Measurements from ENCODE around the gene ZFP36L2. TPM values are rescaled to one million over a fixed set of nuclear protein-coding genes. Genes with fewer than 3 reads are reported as not detected.

Gene ZFP36L2
- total RNA-seq, 2 donors from 2014 or later: 43.2 to 47.3 TPM

DNA sequence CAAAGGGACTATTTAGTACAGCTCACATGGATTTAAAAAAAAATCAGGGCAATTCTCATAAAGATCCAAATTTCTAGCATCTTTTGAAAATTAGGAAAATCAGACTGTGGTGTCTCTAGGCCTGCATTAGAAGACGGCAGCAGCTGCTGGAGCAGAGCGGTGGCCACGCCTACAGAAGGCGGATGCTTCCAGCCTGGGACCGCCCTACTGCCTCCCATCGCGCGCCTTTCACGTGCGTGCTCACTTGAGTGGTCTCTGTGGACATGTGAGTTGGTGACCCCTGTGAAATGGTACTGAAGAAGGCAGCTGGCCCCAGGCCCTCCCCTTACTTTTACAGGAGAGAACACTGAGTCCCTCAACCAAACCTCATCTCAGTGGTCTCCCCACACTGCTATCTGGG, 15.2 kb upstream of the ZFP36L2 start:
- H3K27me3 ChIP-seq: no peaks in the 10 kb centered on the region
- H3K27ac ChIP-seq: no peak overlapping the region
- H3K36me3 ChIP-seq: no peaks in the 10 kb centered on the region
- DNase-seq (ENCODE audit: low spot score): no peak
- H3K4me1 ChIP-seq: no peaks in the 10 kb centered on the region
- TF ChIP-seq, protein P1, sequence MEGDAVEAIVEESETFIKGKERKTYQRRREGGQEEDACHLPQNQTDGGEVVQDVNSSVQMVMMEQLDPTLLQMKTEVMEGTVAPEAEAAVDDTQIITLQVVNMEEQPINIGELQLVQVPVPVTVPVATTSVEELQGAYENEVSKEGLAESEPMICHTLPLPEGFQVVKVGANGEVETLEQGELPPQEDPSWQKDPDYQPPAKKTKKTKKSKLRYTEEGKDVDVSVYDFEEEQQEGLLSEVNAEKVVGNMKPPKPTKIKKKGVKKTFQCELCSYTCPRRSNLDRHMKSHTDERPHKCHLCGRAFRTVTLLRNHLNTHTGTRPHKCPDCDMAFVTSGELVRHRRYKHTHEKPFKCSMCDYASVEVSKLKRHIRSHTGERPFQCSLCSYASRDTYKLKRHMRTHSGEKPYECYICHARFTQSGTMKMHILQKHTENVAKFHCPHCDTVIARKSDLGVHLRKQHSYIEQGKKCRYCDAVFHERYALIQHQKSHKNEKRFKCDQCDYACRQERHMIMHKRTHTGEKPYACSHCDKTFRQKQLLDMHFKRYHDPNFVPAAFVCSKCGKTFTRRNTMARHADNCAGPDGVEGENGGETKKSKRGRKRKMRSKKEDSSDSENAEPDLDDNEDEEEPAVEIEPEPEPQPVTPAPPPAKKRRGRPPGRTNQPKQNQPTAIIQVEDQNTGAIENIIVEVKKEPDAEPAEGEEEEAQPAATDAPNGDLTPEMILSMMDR (IDR thresholded peaks at IDR 0.05): no peak
- no peaks in the 10 kb centered on the region for H3K9me3 ChIP-seq
- no peak overlapping the region for H3K4me3 ChIP-seq

DNA sequence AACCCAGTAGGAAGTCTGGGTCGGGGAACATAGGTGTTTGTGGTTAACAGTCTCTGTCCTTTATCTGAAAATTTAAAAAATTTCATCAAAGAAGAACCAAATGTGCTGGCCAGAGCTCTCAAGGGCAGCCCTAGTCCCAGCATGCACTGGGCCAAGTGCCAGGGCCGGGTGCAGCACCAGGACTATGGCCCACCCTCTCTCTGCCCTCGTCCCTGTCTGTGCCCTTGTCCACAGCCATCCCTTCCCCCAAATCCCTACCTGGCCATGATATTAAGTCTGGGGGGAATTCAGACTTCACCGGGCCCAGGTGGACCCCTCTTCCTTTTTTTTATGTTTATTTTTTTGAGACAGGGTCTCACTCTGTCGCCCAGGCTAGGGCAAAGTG, 14.4 kb upstream of the ZFP36L2 start:
- TF ChIP-seq, protein P1 (IDR thresholded peaks at IDR 0.05): no peak

DNA sequence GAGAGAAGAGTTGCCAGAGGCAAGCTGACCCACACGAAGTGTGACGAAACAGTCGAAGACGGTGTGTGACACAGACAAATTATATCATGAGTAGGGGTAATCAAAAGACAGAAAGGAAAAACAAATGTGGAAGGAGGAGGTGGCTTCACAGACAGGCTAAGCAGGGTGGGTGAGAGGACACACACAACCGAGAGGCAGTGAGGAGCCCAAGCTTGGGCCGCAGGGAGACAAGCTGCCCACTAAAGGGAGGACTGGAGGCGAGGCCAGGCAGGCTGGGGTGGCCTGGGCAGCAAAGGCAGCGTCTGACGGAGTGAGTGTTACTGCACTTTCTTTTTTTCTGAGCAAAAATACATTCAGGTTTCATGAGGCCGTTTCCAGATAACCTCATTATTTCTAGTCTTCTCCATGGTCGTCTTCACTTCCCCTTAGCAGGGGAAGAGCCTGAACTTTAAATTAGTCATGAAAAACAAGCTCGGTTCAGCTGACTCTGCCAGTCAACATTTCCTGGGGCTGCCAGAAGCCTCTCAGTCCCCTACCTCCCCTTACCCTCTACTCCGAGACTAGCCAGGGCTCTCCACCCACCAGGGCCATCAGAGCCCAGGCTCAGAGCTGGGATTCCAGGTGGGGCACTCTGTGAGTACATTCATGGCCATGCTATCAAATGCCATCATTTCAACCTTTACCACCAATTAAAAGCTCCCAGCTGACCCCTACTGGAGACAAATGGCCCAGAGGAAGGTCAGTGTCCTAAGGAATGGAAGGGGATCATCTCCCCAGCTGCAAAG, 13.8 kb upstream of the ZFP36L2 start:
- Histone ChIP-seq H3K4me1 (no peaks in the 10 kb centered on the region), H3K36me3 (no peaks in the 10 kb centered on the region), H3K27me3 (no peaks in the 10 kb centered on the region), H3K27ac (peak overlapping the region; percentile 28 to 45), H3K4me3 (no peak overlapping the region), H3K9me3 (no peaks in the 10 kb centered on the region)
- TF ChIP-seq, protein P1 (IDR thresholded peaks at IDR 0.05): no peak
- DNase-seq (ENCODE audit: low spot score): no peak

More for the DNA sequence above, 14.4 kb upstream of the ZFP36L2 start:
- no peaks in the 10 kb centered on the region for H3K36me3 ChIP-seq
- no peak for DNase-seq (ENCODE audit: low spot score)
- no peaks in the 10 kb centered on the region for H3K4me1 ChIP-seq
- H3K27ac ChIP-seq: peak overlapping the region; percentile 28 to 45
- no peaks in the 10 kb centered on the region for H3K27me3 ChIP-seq
- H3K9me3 ChIP-seq: no peaks in the 10 kb centered on the region
- no peak overlapping the region for H3K4me3 ChIP-seq

DNA sequence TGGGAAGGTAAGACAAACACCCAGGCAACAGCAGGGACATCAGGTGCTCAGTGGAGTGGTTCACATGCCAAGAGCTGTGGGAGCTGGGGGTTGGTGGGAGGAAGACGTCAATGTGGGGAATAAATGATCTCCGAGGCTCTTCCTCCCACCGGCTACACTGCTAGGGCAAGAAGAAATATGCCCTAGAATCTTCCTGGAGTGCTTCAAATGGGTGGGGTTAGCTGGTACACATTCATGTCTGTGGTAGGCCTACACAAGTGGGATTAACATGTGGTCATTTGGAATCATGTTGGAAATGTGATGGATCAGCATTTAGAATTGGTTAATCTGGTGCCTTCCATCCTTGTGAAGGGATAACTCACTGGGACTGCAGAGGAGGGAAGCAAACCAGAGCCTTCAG, 12.4 kb upstream of the ZFP36L2 start:
- H3K36me3 ChIP-seq: no peaks in the 10 kb centered on the region
- no peaks in the 10 kb centered on the region for H3K27me3 ChIP-seq
- H3K27ac ChIP-seq: peak overlapping the region in 1 of 2 donors; percentile 22
- H3K4me1 ChIP-seq: no peaks in the 10 kb centered on the region
- no peak overlapping the region for H3K4me3 ChIP-seq
- TF ChIP-seq, protein P1 (IDR thresholded peaks at IDR 0.05): no peak
- H3K9me3 ChIP-seq: no peaks in the 10 kb centered on the region
- no peak for DNase-seq (ENCODE audit: low spot score)

DNA sequence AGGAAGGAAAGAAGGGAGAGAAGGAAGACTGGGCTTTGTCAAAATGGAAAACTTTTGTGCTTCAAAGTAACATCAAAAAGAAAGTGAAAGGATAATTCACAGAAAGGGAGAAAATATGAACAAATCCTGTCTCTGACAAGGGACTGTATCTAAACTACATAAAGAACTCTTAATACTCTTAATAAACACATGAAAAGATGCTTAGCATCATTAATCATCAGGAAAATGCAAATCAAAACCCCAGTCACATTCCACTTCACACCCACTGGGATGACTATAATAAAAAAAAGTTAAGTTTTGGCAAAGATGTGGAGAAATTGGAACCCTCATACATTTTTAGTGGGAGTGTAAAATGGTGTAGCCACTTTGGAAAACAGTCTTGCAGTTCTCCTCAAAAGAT, 11.8 kb upstream of the ZFP36L2 start:
- Histone ChIP-seq H3K36me3 (no peaks in the 10 kb centered on the region), H3K27ac (peak overlapping the region in 1 of 2 donors; percentile 22), H3K27me3 (no peaks in the 10 kb centered on the region), H3K9me3 (no peaks in the 10 kb centered on the region), H3K4me1 (no peaks in the 10 kb centered on the region), H3K4me3 (no peak overlapping the region)
- TF ChIP-seq, protein P1 (IDR thresholded peaks at IDR 0.05): no peak
- no peak for DNase-seq (ENCODE audit: low spot score)

Data from right atrium auricular region (tissue), 2 donors.